Kidney epithelial cell (primary cell): Measurements from ENCODE around the gene MAD1L1. TPM values are rescaled to one million over a fixed set of nuclear protein-coding genes. Genes with fewer than 3 reads are reported as not detected.

ENCODE experiments used
- DNase-seq: peaks from one replicate; pipeline ENCODE4 v3.0.0-alpha.2; 2010; ENCODE audit warnings: low read depth
- H3K27me3 ChIP-seq: 2 replicates; pipeline ENCODE4 v1.6.0; 2011; ENCODE audit warnings: low read length; ENCODE audit not compliant: control insufficient read depth, insufficient read depth
- H3K36me3 ChIP-seq: 2 replicates; pipeline ENCODE4 v1.5.1; 2011; ENCODE audit warnings: low read length; ENCODE audit not compliant: control insufficient read depth, insufficient read depth
- H3K4me3 ChIP-seq: 2 replicates; pipeline ENCODE4 v1.5.1; 2011; ENCODE audit warnings: low read depth, mild to moderate bottlenecking, control low read depth, low read length
- CTCF ChIP-seq: IDR thresholded peaks from 2 replicates; pipeline ENCODE4 v1.5.1; 2011; ENCODE audit warnings: mild to moderate bottlenecking, moderate library complexity, low read length, control low read depth, inconsistent platforms; ENCODE audit not compliant: insufficient read depth, poor library complexity, severe bottlenecking
- total RNA-seq: library from RNA; depleted of rRNA; stranded (reverse); fragments of >200 nt; gene quantifications from 2 replicates; pipeline ENCODE4 v1.2.3, GENCODE V29; 2015

The MAD1L1 gene
- total RNA-seq, 1 donor from 2014 or later: 61.2 TPM

- H3K27me3 ChIP-seq: no peaks in the 10 kb centered on the region
- DNase-seq: no peak
- H3K36me3 ChIP-seq: no peaks in the 10 kb centered on the region
- no peak overlapping the region for H3K4me3 ChIP-seq
- no peak for TF ChIP-seq CTCF
These were observed 358.7 kb downstream of the MAD1L1 start for GRCh38 chr7:1873857-1874589.

GRCh38 chr7:1873421-1873820 is 359.3 kb downstream of the MAD1L1 start:
- Histone ChIP-seq H3K27me3 (no peaks in the 10 kb centered on the region), H3K36me3 (no peaks in the 10 kb centered on the region), H3K4me3 (no peak overlapping the region)
- no peak for DNase-seq
- no peak for TF ChIP-seq CTCF

GRCh38 chr7:1873070-1873405 is 359.7 kb downstream of the MAD1L1 start:
- H3K27me3 ChIP-seq: no peaks in the 10 kb centered on the region
- H3K4me3 ChIP-seq: no peak overlapping the region
- TF ChIP-seq CTCF: no peak
- H3K36me3 ChIP-seq: no peaks in the 10 kb centered on the region
- no peak for DNase-seq

- no peak overlapping the region for H3K4me3 ChIP-seq
- H3K36me3 ChIP-seq: no peaks in the 10 kb centered on the region
- TF ChIP-seq CTCF: no peak
- no peak for DNase-seq
- H3K27me3 ChIP-seq: no peaks in the 10 kb centered on the region
These were observed 360.3 kb downstream of the MAD1L1 start for GRCh38 chr7:1872191-1873069.

GRCh38 chr7:1869452-1870130 is 363.2 kb downstream of the MAD1L1 start:
- Histone ChIP-seq H3K27me3 (no peaks in the 10 kb centered on the region), H3K36me3 (no peaks in the 10 kb centered on the region), H3K4me3 (no peak overlapping the region)
- no peak for DNase-seq
- no peak for TF ChIP-seq CTCF
